GM12878 (cell line): ENCODE results near the gene PRKCZ. TPM values are rescaled to one million over a fixed set of nuclear protein-coding genes. Genes with fewer than 3 reads are reported as not detected.
A peak's percentile ranks its signal among the peaks of the same experiment; 100 is the strongest.

Source experiments
- BHLHE40 ChIP-seq, 2 experiments: fragments of 450-650 bp in 1 of 2; IDR thresholded peaks; 2 replicates each; pipeline ENCODE4 v1.6.1; 2011 to 2017; ENCODE audit warnings: low read depth in 2 of 2, borderline replicate concordance in 1 of 2, improper control_type of control experiment in 1 of 2, low read length in 1 of 2, mild to moderate bottlenecking in 1 of 2
- CREM ChIP-seq: IDR thresholded peaks from 2 replicates; pipeline ENCODE4 v1.6.1; 2014; ENCODE audit warnings: antibody characterized with exemption, low read depth
- HDGF ChIP-seq: fragments of 450-650 bp; IDR thresholded peaks from 2 replicates; pipeline ENCODE4 v1.6.1; 2016; ENCODE audit warnings: antibody characterized with exemption
- MYC ChIP-seq: IDR thresholded peaks from 2 replicates; pipeline ENCODE4 v1.6.1; 2011; ENCODE audit warnings: mild to moderate bottlenecking, low read length, moderate library complexity, inconsistent platforms; ENCODE audit not compliant: insufficient read depth, insufficient replicate concordance, insufficient read length, severe bottlenecking
- NBN ChIP-seq: fragments of 450-650 bp; IDR thresholded peaks from 2 replicates; pipeline ENCODE4 v1.6.1; 2016
- NFYA ChIP-seq: IDR thresholded peaks from 2 replicates; pipeline ENCODE4 v1.6.1; 2011; ENCODE audit warnings: low read depth, mild to moderate bottlenecking, low read length, improper control_type of control experiment, borderline replicate concordance
- NRF1 ChIP-seq: conservative IDR thresholded peaks from 2 replicates; pipeline ENCODE4 v1.6.1; 2011; ENCODE audit warnings: mild to moderate bottlenecking, low read depth, low read length, improper control_type of control experiment
- POLR2AphosphoS2 ChIP-seq: IDR thresholded peaks from 2 replicates; pipeline ENCODE4 v1.6.1; 2011; ENCODE audit warnings: low read depth, mild to moderate bottlenecking, low read length, improper control_type of control experiment, moderate library complexity
- RB1 ChIP-seq: fragments of 450-650 bp; formaldehyde crosslinking; IDR thresholded peaks from 2 replicates; pipeline ENCODE4 v1.6.1; 2017; ENCODE audit warnings: mild to moderate bottlenecking, borderline replicate concordance
- TCF3 ChIP-seq: IDR thresholded peaks from 2 replicates; pipeline ENCODE4 v1.6.1; 2012; ENCODE audit warnings: low read depth, mild to moderate bottlenecking, low read length, borderline replicate concordance; ENCODE audit not compliant: insufficient read depth
- polyA plus RNA-seq, 11 experiments: library from polyadenylated mRNA; depleted of rRNA in 4 of 11; unstranded in 6 of 11; stranded (reverse) in 5 of 11; fragments of >200 nt; fragmentation: Nextera tagmentation in 4 of 11; fragmentation: Illumina TruSeq in 1 of 11; extraction: Ambion mirVana in 4 of 11; extraction: Trizol in 1 of 11; gene quantifications; 1 replicate in 1 of 11; 2 replicates in 10 of 11; pipeline versions ENCODE4 v1.2.1 to v1.2.3, GENCODE V29; 2011 to 2016; ENCODE audit warnings: inconsistent platforms in 2 of 11, missing spikeins in 2 of 11, low read depth in 1 of 11
- total RNA-seq, 4 experiments: library from RNA; depleted of rRNA in 3 of 4; stranded (reverse); fragments of >200 nt in 3 of 4; fragmentation: Illumina TruSeq in 1 of 4; extraction: Trizol in 1 of 4; gene quantifications; 2 replicates each; pipeline versions ENCODE4 v1.2.1 to v1.2.3, GENCODE V29; 2013 to 2021
- TF ChIP-seq, protein P1 (sequence below): fragments of 450-650 bp; formaldehyde crosslinking; IDR thresholded peaks from 2 replicates; pipeline ENCODE4 v1.4.0; 2020; ENCODE audit warnings: mild to moderate bottlenecking, moderate library complexity
- TF ChIP-seq, protein P2 (sequence below), 3 experiments: IDR thresholded peaks in 2 of 3; conservative IDR thresholded peaks in 1 of 3; 2 replicates each; pipeline ENCODE4 v1.5.1; 2011; ENCODE audit warnings: low read depth in 3 of 3, low read length in 3 of 3, mild to moderate bottlenecking in 3 of 3, control low read depth in 2 of 3, moderate library complexity in 2 of 3, inconsistent platforms in 1 of 3, mixed read lengths in 1 of 3; ENCODE audit not compliant: control insufficient read depth in 2 of 3, insufficient read depth in 1 of 3; ENCODE audit errors: extremely low read depth in 1 of 3
- TF ChIP-seq, protein P3 (sequence below): IDR thresholded peaks from 2 replicates; pipeline ENCODE4 v1.6.1; 2012; ENCODE audit warnings: low read depth, low read length, improper control_type of control experiment
- TF ChIP-seq, protein P4 (sequence below): fragments of 450-650 bp; IDR thresholded peaks from 2 replicates; pipeline ENCODE4 v1.6.1; 2018; ENCODE audit warnings: mild to moderate bottlenecking, low read depth, moderate library complexity; ENCODE audit not compliant: partially characterized antibody
- TF ChIP-seq, protein P5 (sequence below): IDR thresholded peaks from 2 replicates; pipeline ENCODE4 v1.6.1; 2011; ENCODE audit warnings: low read depth, low read length, improper control_type of control experiment, borderline replicate concordance

Gene PRKCZ
- total and polyA plus RNA-seq, 10 of the 15 experiments (the other 5 are each of a cell fraction or from before 2014, with no cell fraction given): 0.05 to 1.9 (median 0.64) TPM; not detected in 1

DNA sequence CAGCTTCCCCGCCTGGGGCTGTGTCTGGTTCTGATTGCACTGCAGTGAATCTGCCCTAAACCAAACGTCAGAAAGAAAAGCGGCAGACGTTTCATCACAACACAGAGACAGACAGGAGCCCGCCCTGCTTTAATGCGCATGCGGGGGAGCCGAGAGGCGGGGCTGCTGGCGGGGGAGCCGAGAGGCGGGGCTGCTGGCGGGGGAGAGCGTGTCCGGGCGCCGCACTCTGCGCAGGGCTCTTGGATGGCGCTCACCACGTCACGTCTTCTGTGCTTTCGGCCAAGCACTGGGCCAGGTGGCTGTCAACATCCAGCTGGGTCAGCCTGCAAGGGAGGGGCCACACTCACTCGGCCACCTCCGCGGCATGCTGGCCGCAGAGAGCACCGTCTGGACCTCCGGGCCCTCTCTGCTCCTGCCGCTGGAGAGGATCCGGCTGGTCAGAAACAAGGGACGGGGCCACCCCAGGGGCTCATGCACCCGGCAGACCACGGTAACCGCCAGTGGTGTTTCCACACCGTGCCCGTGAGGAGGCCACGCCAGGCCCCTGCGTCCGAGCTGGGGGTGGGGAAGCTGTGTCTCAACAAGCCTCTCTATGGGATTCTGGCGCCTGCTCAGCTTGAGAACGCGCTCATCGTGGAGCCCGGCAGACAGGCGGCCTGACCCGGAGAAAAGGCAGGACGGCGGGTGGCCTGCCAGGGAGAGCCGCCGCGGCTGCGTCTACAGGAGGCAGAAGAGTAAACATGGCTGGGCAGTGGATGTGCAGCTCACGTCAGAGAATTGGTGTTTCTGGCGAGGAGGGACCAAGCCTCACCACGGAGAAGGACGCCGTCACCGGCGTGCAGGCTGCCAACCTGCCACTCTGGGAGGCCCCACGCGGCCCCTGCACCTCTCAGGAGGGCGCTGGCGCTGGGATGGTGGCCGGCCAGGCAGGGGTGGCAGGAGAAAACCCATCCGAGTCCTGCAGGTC lies 139.5 kb downstream of the PRKCZ start (continued):
- TF ChIP-seq, protein P1, sequence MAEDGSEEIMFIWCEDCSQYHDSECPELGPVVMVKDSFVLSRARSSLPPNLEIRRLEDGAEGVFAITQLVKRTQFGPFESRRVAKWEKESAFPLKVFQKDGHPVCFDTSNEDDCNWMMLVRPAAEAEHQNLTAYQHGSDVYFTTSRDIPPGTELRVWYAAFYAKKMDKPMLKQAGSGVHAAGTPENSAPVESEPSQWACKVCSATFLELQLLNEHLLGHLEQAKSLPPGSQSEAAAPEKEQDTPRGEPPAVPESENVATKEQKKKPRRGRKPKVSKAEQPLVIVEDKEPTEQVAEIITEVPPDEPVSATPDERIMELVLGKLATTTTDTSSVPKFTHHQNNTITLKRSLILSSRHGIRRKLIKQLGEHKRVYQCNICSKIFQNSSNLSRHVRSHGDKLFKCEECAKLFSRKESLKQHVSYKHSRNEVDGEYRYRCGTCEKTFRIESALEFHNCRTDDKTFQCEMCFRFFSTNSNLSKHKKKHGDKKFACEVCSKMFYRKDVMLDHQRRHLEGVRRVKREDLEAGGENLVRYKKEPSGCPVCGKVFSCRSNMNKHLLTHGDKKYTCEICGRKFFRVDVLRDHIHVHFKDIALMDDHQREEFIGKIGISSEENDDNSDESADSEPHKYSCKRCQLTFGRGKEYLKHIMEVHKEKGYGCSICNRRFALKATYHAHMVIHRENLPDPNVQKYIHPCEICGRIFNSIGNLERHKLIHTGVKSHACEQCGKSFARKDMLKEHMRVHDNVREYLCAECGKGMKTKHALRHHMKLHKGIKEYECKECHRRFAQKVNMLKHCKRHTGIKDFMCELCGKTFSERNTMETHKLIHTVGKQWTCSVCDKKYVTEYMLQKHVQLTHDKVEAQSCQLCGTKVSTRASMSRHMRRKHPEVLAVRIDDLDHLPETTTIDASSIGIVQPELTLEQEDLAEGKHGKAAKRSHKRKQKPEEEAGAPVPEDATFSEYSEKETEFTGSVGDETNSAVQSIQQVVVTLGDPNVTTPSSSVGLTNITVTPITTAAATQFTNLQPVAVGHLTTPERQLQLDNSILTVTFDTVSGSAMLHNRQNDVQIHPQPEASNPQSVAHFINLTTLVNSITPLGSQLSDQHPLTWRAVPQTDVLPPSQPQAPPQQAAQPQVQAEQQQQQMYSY (CRISPR knock-in tag): no peak
- 0 out of 4 replicates have a peak, but pooled peaks of 1 of the 2 experiments have one; percentile 8 for TF ChIP-seq BHLHE40 (IDR thresholded peaks at IDR 0.05; ENCODE audit: borderline replicate concordance in 1 of 2, low read depth in 2 of 2, low read length in 1 of 2)
- peak; percentile 34; the same call in 1 of the 2 replicates for TF ChIP-seq HDGF
- TF ChIP-seq NRF1: 0 out of 2 replicates have a peak, but pooled peaks have one; percentile 15
- no peak for TF ChIP-seq RB1
- TF ChIP-seq, protein P2, sequence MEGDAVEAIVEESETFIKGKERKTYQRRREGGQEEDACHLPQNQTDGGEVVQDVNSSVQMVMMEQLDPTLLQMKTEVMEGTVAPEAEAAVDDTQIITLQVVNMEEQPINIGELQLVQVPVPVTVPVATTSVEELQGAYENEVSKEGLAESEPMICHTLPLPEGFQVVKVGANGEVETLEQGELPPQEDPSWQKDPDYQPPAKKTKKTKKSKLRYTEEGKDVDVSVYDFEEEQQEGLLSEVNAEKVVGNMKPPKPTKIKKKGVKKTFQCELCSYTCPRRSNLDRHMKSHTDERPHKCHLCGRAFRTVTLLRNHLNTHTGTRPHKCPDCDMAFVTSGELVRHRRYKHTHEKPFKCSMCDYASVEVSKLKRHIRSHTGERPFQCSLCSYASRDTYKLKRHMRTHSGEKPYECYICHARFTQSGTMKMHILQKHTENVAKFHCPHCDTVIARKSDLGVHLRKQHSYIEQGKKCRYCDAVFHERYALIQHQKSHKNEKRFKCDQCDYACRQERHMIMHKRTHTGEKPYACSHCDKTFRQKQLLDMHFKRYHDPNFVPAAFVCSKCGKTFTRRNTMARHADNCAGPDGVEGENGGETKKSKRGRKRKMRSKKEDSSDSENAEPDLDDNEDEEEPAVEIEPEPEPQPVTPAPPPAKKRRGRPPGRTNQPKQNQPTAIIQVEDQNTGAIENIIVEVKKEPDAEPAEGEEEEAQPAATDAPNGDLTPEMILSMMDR (IDR thresholded peaks at IDR 0.05 in 2 of 3, conservative IDR thresholded peaks at IDR 0.05 in 1 of 3; ENCODE audit: control insufficient read depth in 2 of 3, extremely low read depth in 1 of 3, insufficient read depth in 1 of 3, low read depth in 3 of 3, low read length in 3 of 3): no peak
- TF ChIP-seq POLR2AphosphoS2: 0 out of 2 replicates have a peak, but pooled peaks have one; percentile 19
- TF ChIP-seq, protein P3, sequence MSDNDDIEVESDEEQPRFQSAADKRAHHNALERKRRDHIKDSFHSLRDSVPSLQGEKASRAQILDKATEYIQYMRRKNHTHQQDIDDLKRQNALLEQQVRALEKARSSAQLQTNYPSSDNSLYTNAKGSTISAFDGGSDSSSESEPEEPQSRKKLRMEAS: no peak
- no peak for TF ChIP-seq NBN
- TF ChIP-seq, protein P4, sequence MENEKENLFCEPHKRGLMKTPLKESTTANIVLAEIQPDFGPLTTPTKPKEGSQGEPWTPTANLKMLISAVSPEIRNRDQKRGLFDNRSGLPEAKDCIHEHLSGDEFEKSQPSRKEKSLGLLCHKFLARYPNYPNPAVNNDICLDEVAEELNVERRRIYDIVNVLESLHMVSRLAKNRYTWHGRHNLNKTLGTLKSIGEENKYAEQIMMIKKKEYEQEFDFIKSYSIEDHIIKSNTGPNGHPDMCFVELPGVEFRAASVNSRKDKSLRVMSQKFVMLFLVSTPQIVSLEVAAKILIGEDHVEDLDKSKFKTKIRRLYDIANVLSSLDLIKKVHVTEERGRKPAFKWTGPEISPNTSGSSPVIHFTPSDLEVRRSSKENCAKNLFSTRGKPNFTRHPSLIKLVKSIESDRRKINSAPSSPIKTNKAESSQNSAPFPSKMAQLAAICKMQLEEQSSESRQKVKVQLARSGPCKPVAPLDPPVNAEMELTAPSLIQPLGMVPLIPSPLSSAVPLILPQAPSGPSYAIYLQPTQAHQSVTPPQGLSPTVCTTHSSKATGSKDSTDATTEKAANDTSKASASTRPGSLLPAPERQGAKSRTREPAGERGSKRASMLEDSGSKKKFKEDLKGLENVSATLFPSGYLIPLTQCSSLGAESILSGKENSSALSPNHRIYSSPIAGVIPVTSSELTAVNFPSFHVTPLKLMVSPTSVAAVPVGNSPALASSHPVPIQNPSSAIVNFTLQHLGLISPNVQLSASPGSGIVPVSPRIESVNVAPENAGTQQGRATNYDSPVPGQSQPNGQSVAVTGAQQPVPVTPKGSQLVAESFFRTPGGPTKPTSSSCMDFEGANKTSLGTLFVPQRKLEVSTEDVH: no peak
- TF ChIP-seq, protein P5, sequence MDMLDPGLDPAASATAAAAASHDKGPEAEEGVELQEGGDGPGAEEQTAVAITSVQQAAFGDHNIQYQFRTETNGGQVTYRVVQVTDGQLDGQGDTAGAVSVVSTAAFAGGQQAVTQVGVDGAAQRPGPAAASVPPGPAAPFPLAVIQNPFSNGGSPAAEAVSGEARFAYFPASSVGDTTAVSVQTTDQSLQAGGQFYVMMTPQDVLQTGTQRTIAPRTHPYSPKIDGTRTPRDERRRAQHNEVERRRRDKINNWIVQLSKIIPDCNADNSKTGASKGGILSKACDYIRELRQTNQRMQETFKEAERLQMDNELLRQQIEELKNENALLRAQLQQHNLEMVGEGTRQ: no peak
- TF ChIP-seq TCF3: no peak
- no peak for TF ChIP-seq MYC
- no peak for TF ChIP-seq NFYA
- peak; percentile 46; the same call in 1 of the 2 replicates for TF ChIP-seq CREM
- TF ChIP-seq, all 136 proteins: peak for 10
